C1 segment of cervical spinal cord (tissue), 14 donors: Measurements from ENCODE around the gene CRELD2.

Experiments used
- DNase-seq, 14 donors: peaks; one replicate each; lab custom pipeline; 2025; lab: John Stamatoyannopoulos, UW

CRELD2 gene

DNA sequence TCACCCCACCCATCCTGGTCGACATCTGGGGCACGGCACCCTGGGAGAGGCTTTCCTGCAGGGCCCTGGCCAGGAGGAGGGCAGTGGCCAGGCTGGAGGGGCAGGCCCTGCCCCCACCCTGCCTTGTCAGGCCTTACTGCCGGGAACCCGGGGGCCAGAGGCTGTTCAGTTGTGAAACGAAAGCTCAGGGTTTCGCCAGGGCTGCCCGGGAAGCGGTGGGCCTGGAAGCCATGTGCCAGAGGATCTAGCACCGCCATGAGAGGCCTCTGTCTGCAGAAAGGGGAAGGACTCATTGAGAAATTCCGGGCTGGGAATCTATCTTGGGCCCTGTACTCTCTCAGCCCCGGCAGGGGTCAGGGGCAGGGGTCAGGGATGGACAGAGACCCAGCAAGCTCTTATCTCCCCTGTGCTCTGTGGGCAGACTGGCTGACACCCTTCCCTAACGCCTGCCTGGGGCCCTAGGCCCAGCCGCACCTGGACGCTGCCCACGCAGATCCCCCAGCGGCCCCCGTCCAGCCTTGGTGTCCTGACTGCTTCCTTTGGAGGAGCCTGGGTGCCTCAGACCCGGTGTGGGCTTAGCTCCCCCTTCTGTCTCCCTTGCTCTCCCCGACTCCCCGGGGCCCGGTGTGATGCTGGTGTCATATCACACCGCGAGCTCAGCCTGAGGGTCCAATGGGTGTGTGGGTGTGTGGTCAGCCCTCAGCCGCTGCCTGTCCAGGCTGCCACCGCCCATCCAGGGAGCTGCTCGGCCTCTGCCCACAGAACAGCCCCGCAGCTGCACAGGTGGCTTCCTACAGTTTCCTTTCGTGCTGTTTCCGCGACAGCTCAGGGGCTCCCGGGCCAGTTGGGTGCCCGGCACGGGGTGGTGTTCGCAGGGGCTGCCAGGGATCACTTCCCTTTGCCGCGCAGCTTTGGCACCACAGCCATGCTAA is 48.6 kb downstream of the CRELD2 start:
- DNase-seq: peak in 4 of 14 donors; percentile 21 to 90 (median 53)

DNA sequence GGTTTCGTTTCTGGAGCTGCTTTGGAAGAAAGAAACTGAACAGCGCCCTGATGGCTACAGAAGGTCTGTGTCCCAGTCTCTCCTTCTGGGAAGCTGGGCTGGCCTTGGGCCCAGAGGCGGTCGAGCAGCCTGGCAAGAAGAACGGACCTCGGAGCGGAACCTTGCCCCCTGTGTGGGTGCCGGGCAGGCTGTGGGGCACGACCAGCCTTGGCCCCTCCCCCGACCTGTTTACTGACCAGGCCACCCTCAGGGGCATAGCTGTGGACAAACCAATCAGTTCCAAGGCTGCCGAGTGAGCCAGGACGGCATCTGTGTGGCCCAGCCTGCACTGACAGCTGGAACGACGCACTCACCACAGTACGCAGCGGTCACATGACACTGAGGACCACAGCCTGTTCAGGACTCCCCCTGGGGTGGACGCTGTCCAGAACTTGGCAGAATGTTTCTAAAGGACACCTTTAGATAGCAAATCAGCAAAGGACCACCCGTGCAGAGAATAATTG is 49.3 kb downstream of the CRELD2 start:
- peak in 8 of 14 donors; percentile 35 to 89 (median 57) for DNase-seq

GRCh38 chr22:49968313-49968830 is 49.9 kb downstream of the CRELD2 start:
- peak in 1 of 14 donors; percentile 34 for DNase-seq

DNA sequence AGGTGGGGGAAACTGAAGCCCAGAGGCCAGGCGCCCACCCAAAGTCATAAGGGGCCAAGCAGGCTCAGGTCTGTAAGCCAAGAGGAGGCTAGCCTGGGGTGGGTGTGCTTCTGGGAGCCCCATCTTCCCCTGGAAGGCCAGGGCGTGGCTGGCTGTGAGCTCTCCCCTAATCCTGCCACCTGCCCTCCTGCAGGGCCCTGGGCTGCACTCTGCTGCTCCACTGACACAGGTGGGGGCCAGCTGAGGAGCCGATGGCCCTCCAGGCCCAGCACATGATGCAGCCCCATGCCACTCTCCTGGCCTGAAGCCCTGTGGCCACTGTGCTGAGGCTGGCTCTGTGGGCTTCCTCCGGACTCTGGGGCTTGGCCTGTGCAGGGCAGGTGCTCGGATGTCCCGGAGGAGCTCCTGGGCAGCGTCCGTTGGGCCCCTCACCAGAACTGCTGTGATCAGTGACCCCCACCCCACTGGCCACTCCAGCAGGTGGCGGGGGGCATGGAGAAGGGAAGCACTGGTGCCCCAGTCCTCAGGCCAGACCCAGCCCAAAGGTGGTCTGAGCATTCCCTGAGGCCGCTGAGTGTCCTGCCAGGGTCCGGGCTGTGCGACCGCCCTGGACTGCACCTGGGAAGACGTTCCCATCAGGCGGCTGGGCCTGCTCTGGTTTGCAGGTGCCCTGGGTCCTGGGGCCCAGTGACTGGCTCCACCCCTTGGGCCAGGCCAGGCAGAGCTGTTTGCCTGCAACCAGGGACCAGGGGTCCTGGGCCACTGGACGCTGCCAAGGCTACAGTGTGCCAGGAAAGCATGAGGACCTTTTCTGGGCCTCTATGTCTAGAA is 50.6 kb downstream of the CRELD2 start:
- no peak for DNase-seq

GRCh38 chr22:49969751-49970527 is 51.5 kb downstream of the CRELD2 start:
- DNase-seq: no peak

- peak in 12 of 14 donors; percentile 55 to 99 (median 80) for DNase-seq
These were observed 52.2 kb downstream of the CRELD2 start for GRCh38 chr22:49970528-49971231.

- DNase-seq: peak in 4 of 14 donors; percentile 16 to 86 (median 56)
These were observed 53.1 kb downstream of the CRELD2 start for GRCh38 chr22:49971232-49972162.

- DNase-seq: no peak
These were observed 54.0 kb downstream of the CRELD2 start for GRCh38 chr22:49972163-49973017.

GRCh38 chr22:49973018-49973961 is 54.9 kb downstream of the CRELD2 start:
- no peak for DNase-seq

- no peak for DNase-seq
These were observed 57.3 kb downstream of the CRELD2 start for GRCh38 chr22:49975543-49976389.

GRCh38 chr22:49976439-49977175 is 58.2 kb downstream of the CRELD2 start:
- no peak for DNase-seq
